Stimulated activated CD4-positive, alpha-beta T cell treated with anti-CD3 and anti-CD28 coated beads, Interleukin-2, amount 100 ng/mL, for 48 hours (primary cell): ENCODE data around the gene DTX2.
"Not testable (repeated sequence)": the region's sequence is repeated elsewhere in the genome, so short reads cannot be mapped to it uniquely, and the experiment has no call there.

ENCODE experiments used
- DNase-seq, 2 donors: peaks; one replicate each; pipeline ENCODE4 v3.0.0-alpha.2; 2020

The DTX2 gene

GRCh38 chr7:76513817-76514799 is 52.6 kb downstream of the DTX2 start:
- no peak for DNase-seq

DNA sequence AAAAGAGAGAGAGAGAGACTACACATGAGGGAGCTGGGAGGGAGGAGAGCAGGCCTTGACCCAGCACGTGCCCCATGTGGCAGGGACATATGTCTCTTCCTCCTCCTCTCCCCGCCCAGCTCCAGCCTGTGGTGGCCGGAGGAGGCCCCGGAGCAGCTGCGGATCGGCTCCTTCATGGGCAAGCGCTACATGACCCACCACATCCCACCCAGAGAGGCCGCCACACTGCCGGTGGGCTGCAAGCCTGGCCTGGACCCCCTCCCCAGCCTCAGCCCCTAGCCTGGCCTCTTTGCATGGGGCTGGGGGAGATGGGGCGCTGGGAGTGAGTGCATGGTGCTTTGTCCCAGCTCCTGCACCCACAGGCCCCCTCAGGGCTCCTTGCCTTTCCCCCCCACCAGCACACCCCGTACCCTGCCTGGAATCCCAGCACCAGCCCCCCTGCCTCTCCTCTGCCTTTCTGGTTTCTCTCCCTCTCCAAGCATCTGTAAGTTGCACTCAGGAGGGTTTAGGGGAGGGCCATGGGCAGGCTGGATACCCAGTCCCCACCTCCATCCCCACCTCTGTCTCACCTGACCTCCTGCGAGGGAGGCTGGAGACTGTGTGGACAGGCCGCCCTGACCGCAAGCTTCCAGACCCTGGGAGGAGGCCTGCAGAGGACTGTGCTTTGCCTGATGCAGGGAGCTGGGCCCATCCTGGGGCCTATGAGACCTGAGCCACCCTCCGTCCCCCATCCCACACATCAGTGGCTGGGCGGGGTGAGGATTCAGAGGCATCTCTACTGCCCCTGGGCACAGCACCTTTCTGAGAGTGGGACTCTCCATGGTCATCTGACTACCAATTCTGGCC is 53.6 kb downstream of the DTX2 start:
- DNase-seq = no peak

GRCh38 chr7:76515999-76516443 is 54.5 kb downstream of the DTX2 start:
- peak in 1 of 2 donors; percentile 50 for DNase-seq

DNA sequence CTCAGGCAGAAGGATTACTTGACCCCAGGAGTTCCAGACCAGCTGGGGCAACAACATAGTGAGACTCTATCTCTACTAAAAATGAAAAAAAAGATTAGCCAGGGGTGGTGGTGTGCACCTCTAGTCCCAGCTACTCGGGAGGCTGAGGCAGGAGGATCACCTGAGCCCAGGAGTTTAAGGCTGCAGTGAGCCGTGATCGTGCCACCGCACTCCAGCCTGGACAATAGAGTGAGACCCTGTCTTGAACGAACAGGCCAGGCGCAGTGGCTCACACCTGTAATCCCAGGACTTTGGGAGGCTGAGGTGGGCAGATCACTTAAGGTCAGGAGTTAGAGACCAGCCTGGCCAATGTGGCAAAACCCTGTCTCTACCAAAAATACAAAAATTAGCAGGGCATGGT is 55.4 kb downstream of the DTX2 start:
- DNase-seq = not testable (repeated sequence)

DNA sequence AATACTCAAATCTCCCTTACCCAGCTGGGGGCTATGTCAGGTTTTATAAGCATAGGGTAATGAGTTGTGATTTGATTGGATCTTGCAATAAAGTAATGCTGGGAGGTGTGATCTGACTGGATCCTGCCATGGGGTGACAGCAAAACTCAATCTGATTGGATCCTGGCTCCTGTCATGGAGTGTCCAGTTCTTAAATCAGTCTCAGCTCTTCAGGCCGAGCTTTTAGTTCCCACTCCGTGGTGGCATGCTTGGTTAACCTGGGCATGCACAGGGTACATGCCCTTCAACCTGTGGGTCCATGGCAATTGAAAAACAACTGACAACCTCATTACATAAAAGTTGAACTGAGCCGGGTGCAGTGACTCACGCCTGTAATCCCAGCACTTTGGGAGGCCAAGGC is 64.7 kb downstream of the DTX2 start:
- not testable (repeated sequence) for DNase-seq

- DNase-seq = not testable (repeated sequence)
Observed at GRCh38 chr7:76531643-76532042, 70.1 kb downstream of the DTX2 start.

- not testable (repeated sequence) for DNase-seq
Observed at GRCh38 chr7:76543197-76543596, 81.7 kb downstream of the DTX2 start, which contains the start of gene SPDYE16. TSS of gene SPDYE16 (minus strand) at chr7:76543297. CDS start at chr7:76541459, 1,838 bp downstream.

DNA sequence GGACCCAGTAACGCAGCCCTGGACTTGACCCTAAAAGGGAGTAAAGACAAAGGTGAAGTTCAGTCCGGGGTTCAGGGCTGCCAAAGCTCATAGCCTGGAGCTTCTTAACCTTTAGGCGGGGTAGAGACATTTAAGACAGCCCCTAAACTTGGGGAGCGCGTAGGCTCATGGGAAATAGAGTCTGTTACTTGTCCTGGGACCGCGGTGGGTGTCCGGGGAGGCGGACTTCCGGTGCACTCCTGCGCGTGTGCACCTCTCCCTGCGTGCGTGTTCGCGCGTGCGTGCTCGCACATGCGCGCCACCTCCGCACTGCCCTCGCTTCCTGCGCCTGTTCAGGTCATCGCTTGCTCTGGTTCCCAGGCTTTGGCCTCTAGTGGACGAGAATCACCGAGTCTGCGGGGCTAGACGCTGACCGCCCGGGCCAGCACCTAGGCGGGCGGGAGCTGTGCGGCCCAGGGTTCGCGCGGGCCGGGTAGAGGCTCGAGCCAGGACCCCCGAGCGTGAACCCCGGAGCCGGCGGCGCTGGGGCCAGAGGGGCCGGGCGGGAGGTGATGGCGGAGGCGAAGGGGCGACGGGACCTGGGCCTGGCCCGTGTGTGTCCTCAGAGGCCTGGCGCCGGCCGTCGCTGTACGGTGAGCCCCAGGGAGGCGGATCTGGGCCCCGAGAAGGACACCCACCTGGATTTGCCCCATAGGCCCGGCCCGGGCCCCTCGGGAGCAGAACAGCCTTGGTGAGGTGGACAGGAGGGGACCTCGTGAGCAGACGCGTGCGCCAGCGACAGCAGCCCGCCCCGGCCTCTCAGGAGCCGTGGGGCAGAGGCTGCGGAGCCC is 87.7 kb downstream of the DTX2 start:
- DNase-seq = peak; percentile 72 to 85

DNA sequence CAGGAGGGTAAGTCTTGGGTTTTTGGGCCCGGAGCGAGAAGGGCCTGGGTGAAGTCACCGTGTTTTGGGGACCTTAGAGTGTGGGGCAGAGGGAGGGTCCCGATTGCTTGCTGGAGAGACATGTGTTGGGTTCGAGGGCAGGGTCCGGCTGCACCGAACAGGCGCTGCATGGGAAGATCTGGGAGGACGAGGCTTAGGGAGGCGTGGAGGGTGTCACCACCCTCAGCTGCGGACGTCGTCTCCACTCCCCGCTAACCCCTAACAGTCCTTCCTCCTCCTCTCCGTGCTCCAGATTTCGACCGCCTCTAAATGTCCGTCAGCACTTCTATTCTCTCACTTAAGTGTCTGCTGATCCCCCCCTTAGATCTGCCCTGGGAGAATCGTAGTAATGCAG is 88.3 kb downstream of the DTX2 start:
- peak in 1 of 2 donors; percentile 9 for DNase-seq

DNA sequence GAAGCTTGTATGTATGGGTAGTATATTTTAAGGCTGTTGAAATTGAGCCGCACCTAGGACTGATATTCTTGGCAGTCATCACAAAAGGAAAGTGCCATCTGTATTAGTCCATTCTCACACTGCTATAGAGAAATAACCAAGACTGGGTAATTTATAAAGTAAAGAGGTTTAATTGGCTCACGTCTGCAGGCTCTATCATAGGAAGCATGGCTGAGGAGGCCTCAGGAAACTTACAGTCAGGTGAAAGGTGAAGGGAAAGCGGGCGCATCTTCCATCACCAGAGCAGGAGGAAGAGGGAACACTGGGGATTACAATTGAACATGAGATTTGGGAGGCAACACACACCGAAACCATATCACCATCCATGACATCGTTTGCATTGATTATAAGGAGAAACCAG is 90.5 kb downstream of the DTX2 start:
- not testable (repeated sequence) for DNase-seq
